COLO668 (cell line): Measurements from ENCODE around the gene MICALL2.

Experiments
- DNase-seq: peaks from one replicate; lab custom pipeline; 2025; ENCODE audit not compliant: unreplicated experiment; lab: John Stamatoyannopoulos, UW

The MICALL2 gene

GRCh38 chr7:1458683-1459511, at the start of gene MICALL2:
Gene MICALL2, minus strand, starts transcription at chr7:1459470. Its CDS starts 144 bp downstream, at chr7:1459326.
- peak; percentile 76 for DNase-seq

DNA sequence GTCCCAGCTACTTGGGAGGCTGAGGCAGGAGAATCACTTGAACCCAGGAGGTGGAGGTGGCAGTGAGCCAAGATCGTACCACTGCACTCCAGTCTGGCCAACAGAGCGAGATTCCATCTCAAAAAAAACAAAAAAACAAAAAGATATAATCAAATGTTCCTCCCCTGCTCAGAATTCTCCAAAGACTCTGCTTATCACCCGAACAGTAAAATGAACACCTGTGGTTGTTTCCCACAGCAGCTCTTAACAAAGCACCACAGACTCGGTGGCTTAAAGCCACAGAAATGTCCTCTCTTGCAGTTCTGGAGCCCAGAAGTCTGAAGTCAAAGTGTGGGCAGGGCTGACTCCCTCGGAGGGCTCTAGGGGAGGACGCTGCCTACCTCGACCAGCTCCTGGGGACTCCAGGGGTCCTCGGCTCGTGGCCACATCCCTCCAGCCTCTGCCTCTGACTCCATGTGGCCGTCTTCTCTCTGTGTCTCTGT, 49.0 kb upstream of the MICALL2 start:
- DNase-seq, result no peak

DNA sequence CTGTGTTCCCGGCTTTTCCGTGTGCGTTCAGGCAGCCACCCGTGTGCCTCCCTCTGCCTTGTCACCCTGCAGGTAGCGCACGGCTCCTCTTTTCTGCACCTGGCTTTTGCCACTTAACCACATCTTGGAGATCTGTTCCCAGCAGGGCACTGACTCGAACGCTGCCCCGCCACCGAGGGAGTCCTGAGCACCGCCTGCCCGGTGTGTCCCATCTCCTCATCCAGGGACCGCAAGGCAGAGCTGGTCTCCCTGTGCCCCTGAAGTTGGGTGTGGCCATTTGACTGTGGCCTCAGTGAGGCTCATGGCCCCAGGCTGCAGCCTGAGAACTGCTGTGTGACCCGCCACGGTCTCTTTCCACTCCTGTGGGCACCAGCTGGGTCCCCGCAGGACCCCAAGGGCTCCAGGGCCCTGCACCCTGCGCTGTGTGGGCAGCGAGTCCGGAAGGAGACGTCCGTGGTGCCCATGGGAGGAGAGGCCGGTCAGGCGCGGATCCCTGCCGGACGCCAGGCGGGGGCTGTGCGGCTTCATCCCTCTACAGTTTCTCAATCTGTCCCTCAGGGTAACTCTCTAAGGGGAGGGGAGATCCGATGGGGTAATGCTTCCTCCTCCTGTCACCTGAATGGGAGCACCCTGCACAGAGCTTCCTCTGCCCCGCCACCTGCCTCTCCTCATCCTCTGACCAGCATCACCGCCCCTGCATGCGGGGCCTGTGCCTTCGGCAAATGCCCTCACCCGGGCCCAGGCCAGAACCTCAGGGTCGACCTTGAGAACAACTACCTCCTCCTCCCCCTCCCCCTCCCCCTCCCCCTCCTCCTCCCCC, 46.7 kb upstream of the MICALL2 start:
- peak; percentile 75 for DNase-seq

GRCh38 chr7:1503816-1504775, 44.8 kb upstream of the MICALL2 start, which contains the start of gene INTS1:
Gene INTS1, minus strand, starts transcription at chr7:1504389. Its CDS starts 429 bp downstream, at chr7:1503960.
- peak; percentile 99 for DNase-seq

GRCh38 chr7:1503390-1503789, 44.1 kb upstream of the MICALL2 start:
- DNase-seq, result peak; percentile 15

GRCh38 chr7:1502845-1503244, 43.6 kb upstream of the MICALL2 start:
- DNase-seq, result no peak

DNA sequence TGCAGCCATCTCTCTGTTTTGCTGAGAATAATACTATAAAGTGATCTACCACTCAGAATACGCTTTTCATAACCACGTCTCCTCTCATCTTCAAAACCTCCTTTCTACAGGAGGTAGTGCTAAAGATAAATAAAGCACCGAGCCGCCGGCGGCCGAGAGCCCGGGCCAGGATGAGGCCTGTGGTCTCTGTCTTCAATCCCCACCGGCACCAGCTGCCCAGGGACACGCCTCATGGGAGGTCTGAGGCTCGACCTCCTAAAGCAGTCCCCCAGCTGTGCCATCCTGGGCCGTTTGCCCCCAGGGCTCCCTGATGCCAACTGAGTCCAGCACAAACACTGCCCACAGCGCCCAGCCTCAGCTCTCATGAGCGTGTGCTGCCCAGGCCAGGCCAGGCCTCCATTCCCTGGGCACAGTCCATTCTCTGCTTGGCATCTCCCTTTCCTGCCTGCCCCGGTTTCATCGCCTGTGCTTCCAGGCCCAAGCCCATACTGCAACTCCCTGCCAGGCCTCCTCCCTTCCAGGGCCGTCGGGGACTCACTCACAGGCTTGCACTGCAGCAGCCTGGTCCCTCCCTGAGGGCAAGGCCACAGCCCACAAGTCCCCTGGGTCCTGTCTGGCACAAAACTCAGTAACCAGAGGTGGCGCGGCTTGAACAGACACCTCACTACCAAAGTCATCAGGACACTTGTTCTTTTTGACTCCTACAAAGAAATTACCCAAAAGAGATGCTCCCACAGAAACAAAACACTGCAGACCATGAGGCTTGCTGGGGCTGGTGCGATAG, 42.4 kb upstream of the MICALL2 start:
- DNase-seq, result no peak

- no peak for DNase-seq
Observed at GRCh38 chr7:1500064-1500807, 41.0 kb upstream of the MICALL2 start.

DNA sequence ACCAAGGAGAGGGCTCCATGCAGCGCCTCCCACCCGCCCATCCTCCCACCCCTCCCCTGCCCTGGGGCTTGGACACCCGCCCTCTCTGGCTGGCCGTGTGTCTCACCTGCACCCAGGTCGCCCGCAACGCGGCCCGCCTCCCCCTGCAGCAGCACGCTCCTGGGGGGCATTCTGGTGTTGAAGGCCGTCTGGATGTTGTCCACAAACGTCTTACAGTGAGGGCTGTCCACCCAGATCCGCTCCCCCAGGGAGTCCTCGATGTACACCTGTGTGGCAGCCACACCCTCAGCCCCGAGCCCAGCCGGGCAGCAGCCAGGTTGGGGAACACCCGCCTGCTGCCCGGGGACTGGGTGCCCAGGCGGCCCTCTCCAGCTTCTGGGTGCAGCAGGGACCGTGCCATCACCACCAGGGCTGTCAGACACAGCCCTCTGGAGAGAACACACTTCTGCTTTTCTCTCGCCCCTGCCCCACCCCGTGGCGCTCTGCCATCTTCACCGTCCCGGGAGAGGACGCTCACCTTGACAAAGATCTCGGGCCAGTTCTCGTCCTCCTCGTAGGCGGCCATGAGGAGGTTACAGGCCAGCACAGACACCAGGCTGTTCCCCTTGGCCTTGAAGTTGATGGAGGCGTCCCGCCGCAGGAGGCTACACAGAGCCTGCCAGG, 40.2 kb upstream of the MICALL2 start:
- no peak for DNase-seq

DNA sequence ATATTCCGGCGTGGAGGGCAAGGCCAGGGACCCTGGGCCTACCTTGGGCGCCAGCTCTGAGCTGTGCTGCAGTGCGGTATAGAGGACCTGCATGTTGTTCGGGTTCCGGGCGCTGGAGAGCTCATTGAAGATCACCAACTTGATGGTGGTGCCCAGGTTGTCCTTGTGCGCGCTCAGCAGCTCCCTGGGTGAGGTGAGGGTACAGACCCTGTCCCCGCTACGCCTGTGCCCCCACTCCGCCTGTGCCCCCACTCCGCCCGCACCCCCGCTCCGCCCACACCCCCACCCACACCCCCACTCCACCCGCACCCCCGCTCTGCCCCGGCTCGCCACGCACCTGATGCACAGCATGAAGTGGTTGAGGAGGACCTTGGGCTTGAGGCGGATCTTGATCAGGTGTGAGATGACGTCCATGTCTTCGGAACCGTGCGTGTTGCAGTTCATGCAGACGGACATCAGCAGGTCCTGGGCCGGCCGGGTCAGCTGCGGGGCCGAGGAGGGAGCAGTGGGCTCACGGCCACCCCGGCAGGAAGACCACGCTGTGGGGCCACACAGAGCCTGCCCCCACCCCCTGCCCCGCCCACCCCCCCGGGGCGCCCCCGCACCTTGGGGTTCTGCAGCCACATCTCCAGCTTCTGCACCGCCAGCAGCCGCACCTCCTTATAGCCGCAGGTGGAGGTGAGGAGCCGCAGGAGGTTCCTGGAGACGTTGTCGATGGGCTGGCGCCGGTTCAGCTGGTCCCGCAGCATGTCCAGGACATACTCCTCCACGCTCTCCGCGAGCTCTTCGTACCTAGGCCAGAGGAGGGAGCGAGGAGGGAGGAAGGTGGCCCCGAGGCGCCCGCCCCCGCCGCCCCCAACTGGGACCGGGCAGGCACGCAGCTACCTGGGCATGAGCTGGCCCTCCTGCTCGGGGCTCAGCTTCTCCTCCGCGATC, 39.4 kb upstream of the MICALL2 start:
- no peak for DNase-seq

- DNase-seq, result no peak
Observed at GRCh38 chr7:1497293-1497927, 38.1 kb upstream of the MICALL2 start.

DNA sequence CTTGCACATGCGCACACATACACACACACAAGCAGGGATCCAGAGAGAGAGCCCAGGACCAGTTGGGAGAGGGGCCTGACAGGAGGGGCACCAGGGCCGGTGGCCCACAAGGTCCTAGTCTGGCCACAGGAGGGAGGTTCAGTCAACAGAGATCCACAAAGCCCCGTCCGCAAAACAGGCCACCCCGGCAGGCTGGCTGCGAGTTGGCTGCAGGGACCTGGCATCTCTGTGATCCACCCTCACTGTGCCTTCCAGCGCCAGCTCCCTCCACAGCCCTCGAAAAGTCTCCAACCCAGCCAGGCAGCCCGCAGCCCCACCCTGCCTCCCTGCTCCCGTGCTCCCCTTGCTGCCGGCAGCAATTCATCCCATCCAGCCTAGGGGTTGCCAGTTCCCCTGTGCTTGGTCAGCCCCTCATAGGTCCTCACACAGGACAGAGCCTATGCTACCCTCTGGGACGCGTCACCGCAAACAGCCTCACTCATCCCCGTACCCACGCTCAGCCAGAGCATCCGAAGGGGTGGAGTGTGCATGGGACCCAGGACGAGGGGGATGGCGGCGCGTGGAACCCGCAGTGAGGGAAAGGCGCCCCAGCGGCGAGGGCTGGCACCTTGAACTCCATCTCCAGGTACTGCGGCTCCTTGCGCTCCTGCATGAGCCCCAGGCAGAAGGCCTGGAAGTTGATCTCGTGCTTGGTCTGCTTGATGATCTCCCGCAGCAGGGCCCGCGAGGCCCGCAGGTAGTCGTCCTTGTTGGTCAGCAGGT, 37.4 kb upstream of the MICALL2 start:
- no peak for DNase-seq

GRCh38 chr7:1495564-1496242, 36.4 kb upstream of the MICALL2 start:
- DNase-seq, result no peak

- no peak for DNase-seq
Observed at GRCh38 chr7:1494866-1495563, 35.7 kb upstream of the MICALL2 start.

GRCh38 chr7:1494447-1494846, 35.2 kb upstream of the MICALL2 start:
- DNase-seq, result no peak
